SK-N-MC (cell line): ENCODE measurements around the gene PODXL2.
"Not testable (repeated sequence)": the region's sequence is repeated elsewhere in the genome, so short reads cannot be mapped to it uniquely, and the experiment has no call there.

Experiments
- DNase-seq: peaks from one replicate; pipeline ENCODE4 v3.0.0-alpha.2; 2011; ENCODE audit warnings: low read depth, low spot score
- H3K27ac ChIP-seq: fragments of 200-600 bp; sonication (generic); 2 replicates; pipeline ENCODE4 v1.5.1; 2016; ENCODE audit warnings: mixed run types
- H3K36me3 ChIP-seq: fragments of 200-600 bp; sonication (generic); 2 replicates; pipeline ENCODE4 v1.6.1; 2017; ENCODE audit warnings: antibody characterized with exemption, low read length, mixed read lengths; ENCODE audit not compliant: insufficient read depth
- H3K4me3 ChIP-seq: fragments of 200-600 bp; sonication (generic); 2 replicates; pipeline ENCODE4 v1.5.1; 2016
- H3K9ac ChIP-seq: fragments of 200-600 bp; sonication (generic); 2 replicates; pipeline ENCODE4 v1.8.0; 2017; ENCODE audit warnings: mixed run types, mixed read lengths; ENCODE audit not compliant: insufficient read length
- H3K9me3 ChIP-seq: fragments of 200-600 bp; sonication (generic); 2 replicates; pipeline ENCODE4 v1.6.1; 2017; ENCODE audit warnings: low read depth, mild to moderate bottlenecking, antibody characterized with exemption, low read length, moderate library complexity, mixed read lengths
- EZH2 ChIP-seq: fragments of 200-600 bp; sonication (generic); IDR thresholded peaks from one replicate; pipeline ENCODE4 v1.6.1; 2017; ENCODE audit warnings: antibody characterized with exemption
- FOXP2 ChIP-seq: optimal IDR thresholded peaks from 2 replicates; pipeline ENCODE3; 2011; ENCODE audit warnings: mild to moderate bottlenecking, moderate library complexity; ENCODE audit not compliant: insufficient read depth; ENCODE audit errors: extremely low read length, control extremely low read depth
- POLR2AphosphoS5 ChIP-seq: IDR thresholded peaks from 2 replicates; pipeline ENCODE4 v1.6.1; 2012; ENCODE audit warnings: mild to moderate bottlenecking, low read depth, low read length, borderline replicate concordance

Gene PODXL2

DNA sequence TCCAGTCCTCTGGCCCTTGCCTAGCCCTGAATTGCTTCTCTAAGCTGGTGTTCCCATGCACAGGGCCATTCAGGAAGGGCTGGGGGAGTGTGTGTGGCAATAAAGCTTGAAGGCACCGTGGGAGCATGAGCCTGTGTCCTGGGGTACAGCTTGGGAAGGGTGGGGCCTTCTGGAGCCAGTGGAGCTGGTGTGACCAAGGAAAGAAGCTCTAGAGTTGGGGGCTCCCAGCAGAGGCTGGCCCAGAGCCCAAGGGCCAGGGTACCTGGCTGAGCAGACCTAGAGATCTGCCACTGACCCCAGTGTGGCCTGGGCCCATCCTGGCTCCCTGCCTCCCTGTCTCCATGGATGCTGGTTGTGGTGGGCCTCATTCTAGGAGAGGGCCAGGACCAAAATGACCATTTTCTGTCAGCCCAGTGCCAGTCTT, 51.8 kb downstream of the PODXL2 start:
- Histone ChIP-seq H3K4me3 (no peak overlapping the region), H3K27ac (no peak overlapping the region), H3K36me3 (no peaks in the 10 kb centered on the region), H3K9ac (no peak overlapping the region), H3K9me3 (no peaks in the 10 kb centered on the region)
- no peak for DNase-seq
- TF ChIP-seq FOXP2 (no peak), EZH2 (no peak), POLR2AphosphoS5 (no peak)

DNA sequence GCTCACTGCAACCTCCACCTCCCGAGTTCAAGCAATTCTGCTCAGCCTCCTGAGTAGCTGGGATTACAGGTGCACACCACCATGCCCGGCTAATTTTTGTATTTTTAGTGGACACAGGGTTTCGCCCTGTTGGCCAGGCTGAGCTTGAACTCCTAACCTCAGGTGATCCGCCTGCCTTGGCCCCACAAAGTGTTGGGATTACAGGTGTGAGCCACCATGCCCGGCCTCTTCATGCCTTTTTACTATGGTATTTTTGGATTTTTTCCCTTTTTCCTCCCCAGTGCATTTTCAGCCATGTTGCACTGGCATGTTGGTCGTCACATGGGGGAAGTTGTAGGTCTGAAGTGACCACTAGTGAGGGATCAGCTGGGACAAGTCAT, 53.2 kb downstream of the PODXL2 start:
- H3K27ac ChIP-seq, H3K4me3 ChIP-seq, H3K9ac ChIP-seq, DNase-seq, H3K36me3 ChIP-seq, H3K9me3 ChIP-seq: not testable (repeated sequence)

DNA sequence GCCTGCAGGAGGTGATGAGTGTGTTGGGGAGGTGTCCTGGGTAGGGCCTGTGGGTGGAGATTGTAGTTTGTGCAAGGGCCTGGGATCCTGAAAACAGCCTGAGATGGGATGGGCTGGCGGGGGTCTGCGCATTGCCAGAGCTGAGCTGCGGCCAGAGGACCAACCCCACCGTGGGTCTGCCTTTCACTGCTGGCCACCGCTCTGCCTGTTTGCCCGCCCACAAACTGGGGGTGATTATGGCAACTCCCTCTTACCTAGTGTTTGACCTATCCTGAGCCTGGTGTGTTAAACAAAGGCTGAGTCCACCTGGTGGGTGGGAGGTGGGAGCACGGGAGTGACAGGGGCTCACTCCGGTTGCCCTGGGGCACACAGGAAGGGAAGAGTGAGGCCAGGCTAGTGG, 53.6 kb downstream of the PODXL2 start:
- DNase-seq: no peak
- Histone ChIP-seq H3K27ac (no peak overlapping the region), H3K4me3 (no peak overlapping the region), H3K9ac (no peak overlapping the region), H3K36me3 (no peaks in the 10 kb centered on the region), H3K9me3 (no peaks in the 10 kb centered on the region)
- TF ChIP-seq EZH2 (no peak), FOXP2 (no peak), POLR2AphosphoS5 (no peak)

DNA sequence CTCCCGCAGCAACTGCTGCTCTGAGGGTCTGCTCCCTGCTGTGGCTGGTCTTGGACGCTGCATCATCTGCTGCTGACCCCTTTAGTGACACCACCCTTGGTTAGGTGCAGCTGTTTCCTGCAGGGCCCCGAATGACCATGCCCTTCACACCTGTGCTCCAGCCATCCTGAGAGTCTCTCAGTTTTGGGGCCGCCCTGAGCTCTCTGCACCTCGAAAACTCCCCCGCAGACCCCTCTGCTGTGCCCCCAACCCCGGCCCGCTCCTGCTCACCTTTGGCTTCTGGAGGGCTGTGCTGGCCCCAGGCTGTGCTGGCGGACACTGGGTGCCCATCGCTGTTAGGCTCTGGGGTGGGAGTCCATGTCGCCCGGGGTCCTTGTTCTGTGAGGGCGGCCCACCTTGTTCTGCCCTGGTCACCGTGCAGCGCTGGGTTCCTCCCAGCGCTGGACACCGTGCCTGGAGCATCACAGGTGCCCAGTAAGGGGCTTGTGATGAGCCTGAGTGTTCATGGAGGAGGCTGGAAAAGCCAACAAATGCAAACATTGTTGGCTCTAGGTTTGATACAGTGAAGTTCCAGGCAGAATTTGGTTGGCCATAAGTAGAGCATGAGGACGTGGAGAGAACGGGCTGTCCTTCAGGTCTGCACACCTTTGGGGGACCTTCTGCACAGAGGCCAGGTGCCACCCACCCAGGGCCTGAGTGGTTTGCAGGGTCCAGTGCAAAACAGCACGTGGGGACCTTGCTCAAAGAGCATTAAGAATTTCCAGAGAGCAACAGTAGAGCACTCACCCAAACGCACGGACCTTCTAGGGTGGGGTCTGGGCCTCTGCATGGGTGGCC, 56.1 kb downstream of the PODXL2 start:
- H3K36me3 ChIP-seq: no peaks in the 10 kb centered on the region
- TF ChIP-seq FOXP2: no peak
- TF ChIP-seq POLR2AphosphoS5: no peak
- TF ChIP-seq EZH2: no peak
- no peak for DNase-seq
- no peak overlapping the region for H3K4me3 ChIP-seq
- no peak overlapping the region for H3K27ac ChIP-seq
- H3K9ac ChIP-seq: no peak overlapping the region
- H3K9me3 ChIP-seq: no peaks in the 10 kb centered on the region

DNA sequence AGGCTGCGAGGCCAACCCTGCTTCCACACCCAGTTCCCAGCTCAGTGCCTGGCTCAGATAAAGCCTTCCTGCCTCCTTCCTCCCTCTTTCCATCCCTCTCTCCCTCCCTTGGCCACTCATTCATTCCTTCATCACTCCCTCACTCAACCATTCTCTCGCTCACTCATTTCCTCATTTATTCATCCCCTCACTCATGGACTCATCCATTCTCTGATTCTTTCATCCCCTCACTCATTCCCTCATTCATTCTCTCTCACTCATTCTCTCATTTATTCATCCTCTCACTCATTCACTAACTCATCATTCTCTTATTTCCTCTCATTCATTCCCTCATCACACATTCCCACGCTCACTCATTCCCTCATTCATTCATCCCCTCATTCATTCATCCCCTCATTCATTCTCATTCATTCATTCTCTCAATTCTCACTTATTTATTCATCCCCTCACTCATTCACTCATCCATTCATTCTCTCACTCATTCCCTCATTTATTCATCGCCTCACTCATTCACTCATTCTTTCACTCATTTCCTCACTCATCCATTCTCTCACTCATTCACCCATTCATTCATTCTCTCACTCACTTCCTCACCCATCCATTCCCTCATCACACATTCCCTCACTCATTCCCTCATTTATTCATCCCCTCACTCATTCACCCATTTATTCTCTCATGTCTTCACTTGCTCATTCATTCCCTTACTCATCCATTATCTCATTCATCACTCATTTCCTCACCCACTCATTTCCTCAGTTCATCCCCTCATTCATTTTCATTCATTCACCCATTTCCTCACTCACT, 56.9 kb downstream of the PODXL2 start:
- no peak for TF ChIP-seq POLR2AphosphoS5
- no peak for TF ChIP-seq EZH2
- no peak for TF ChIP-seq FOXP2
- Histone ChIP-seq H3K9ac (no peak overlapping the region), H3K36me3 (no peaks in the 10 kb centered on the region), H3K9me3 (no peaks in the 10 kb centered on the region), H3K4me3 (no peak overlapping the region), H3K27ac (no peak overlapping the region)
- DNase-seq: no peak

DNA sequence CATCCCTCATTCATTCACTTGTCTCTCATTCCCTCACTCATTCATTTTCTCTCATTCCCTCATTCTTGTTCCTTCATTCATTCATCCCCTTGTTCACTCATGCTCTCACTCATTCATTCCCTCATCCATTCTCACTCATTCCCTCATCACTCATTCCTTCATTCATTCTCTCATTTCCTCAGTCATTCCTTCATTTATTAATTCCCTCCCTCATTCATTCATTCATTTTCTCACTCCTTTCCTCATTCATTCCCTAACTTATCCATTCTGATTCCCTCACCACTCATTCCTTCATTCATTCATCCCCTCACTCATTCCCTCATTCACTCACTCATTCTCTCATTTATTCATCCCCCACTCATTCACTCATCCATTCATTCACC, 57.5 kb downstream of the PODXL2 start:
- Histone ChIP-seq H3K4me3 (no peak overlapping the region), H3K9me3 (no peaks in the 10 kb centered on the region), H3K36me3 (no peaks in the 10 kb centered on the region), H3K9ac (no peak overlapping the region), H3K27ac (no peak overlapping the region)
- TF ChIP-seq FOXP2: no peak
- no peak for TF ChIP-seq POLR2AphosphoS5
- TF ChIP-seq EZH2: no peak
- DNase-seq: no peak

DNA sequence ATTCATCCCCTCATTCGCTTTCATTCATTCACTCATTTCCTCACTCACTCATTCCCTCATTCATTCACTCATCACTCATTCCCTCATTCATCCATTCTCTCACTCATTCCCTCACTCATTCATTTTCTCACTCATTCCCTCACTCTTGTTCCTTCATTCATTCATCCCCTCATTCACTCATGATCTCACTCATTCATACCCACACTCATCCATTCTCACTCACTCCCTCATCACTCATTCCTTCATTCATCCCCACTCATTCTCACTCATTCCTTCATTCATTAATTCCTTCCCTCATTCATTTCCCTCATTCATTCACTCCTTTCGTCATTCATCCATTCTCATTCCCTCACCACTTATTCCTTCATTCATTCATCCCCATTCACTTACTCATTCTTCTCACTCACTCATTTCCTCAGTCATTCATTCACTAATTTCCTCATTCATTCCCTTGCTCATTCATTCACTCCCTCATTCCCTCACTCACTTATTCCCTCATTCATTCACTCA, 58.3 kb downstream of the PODXL2 start:
- Histone ChIP-seq H3K9me3 (no peaks in the 10 kb centered on the region), H3K36me3 (no peaks in the 10 kb centered on the region), H3K9ac (no peak overlapping the region), H3K4me3 (no peak overlapping the region), H3K27ac (no peak overlapping the region)
- TF ChIP-seq EZH2 (no peak), POLR2AphosphoS5 (no peak), FOXP2 (no peak)
- DNase-seq: no peak

DNA sequence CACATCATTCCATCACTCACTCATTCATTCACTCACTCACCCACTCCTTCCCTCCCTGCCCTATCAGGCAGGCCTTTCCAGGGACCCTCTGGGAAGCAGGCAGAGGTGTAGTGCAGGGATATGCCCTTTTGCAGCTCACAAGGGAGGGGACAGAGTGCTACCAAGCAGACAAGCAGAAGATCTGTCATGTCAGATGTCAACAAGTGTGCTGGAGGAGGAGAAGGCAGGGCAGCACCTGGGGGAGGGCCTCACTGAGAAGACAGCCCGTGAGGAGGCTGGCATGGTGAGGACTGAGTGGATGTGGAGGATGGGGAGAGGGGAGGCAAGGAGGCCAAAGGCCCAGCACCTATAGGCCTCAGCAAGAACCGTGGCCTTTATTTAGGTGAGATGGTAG, 59.0 kb downstream of the PODXL2 start:
- no peak overlapping the region for H3K4me3 ChIP-seq
- no peak overlapping the region for H3K27ac ChIP-seq
- no peak for TF ChIP-seq EZH2
- no peak for TF ChIP-seq FOXP2
- TF ChIP-seq POLR2AphosphoS5: no peak
- H3K36me3 ChIP-seq: no peaks in the 10 kb centered on the region
- H3K9ac ChIP-seq: no peak overlapping the region
- no peaks in the 10 kb centered on the region for H3K9me3 ChIP-seq
- DNase-seq: no peak
